ENCODE results near the gene CUL5. TPM values are rescaled to one million over a fixed set of nuclear protein-coding genes. Genes with fewer than 3 reads are reported as not detected.

The CUL5 gene
- total RNA-seq, 1 donor from 2014 or later = 42.0 TPM

DNA sequence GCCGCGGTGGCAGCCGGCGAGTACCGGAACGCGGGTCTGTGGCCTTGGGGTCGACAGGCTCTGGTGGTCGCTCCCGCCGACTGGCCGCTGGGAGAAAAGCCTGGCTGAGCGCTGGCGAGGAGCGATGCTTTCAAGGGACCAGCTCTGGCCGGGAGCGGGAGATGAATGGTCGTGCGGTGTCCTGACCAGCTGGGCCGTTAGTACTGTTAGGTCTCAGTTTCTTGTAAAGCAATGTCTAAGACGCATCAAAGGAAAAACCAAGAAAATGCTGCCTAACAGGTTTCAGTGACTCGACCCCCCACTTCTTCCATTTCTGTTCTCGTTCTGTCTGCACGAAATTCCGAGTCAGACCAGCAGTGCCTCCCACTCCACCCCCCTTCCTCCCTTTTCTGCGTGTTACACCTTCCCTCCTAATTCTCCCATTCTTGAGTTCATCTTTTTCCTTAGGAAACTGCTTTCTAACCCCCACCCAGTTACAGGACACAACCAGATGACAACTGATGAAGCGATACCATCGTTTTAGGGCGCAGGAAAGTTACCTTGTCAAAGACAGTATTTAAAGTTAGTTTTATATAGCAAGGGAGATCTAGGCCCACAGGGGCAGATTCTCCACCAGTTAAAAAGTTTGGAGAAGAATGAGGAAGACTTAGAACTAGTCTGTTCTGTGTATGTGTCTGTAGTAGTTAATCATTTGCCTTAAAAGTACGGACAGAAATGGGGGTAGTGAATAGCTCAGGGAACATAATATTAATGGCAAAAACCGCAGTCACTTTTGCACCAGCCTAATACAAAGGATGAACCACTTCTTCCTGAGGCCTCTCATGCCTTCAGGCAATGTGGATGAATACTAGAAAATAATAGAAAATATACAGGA, 1.0 kb downstream of the CUL5 start:
- H3K27ac Mint-ChIP-seq = peak overlapping the region; percentile 96
- TF ChIP-seq, protein P1, sequence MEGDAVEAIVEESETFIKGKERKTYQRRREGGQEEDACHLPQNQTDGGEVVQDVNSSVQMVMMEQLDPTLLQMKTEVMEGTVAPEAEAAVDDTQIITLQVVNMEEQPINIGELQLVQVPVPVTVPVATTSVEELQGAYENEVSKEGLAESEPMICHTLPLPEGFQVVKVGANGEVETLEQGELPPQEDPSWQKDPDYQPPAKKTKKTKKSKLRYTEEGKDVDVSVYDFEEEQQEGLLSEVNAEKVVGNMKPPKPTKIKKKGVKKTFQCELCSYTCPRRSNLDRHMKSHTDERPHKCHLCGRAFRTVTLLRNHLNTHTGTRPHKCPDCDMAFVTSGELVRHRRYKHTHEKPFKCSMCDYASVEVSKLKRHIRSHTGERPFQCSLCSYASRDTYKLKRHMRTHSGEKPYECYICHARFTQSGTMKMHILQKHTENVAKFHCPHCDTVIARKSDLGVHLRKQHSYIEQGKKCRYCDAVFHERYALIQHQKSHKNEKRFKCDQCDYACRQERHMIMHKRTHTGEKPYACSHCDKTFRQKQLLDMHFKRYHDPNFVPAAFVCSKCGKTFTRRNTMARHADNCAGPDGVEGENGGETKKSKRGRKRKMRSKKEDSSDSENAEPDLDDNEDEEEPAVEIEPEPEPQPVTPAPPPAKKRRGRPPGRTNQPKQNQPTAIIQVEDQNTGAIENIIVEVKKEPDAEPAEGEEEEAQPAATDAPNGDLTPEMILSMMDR (IDR thresholded peaks at IDR 0.05) = no peak
- peaks cover 17% of the 10 kb centered on the region for H3K36me3 Mint-ChIP-seq (ENCODE audit: low read depth)
- ATAC-seq (ENCODE audit: low read depth) (peak; percentile 8), DNase-seq (no peak)
- peaks cover 10% of the 10 kb centered on the region for H3K4me1 Mint-ChIP-seq
- CTCF ChIA-PET = interaction anchor here (0.8 to 1.5 kb wide), 5 partner anchors 11 to 228 kb away, joined by 3 to 8 read pairs (median 3); no protein-coding TSS in a partner anchor
- H3K9me3 Mint-ChIP-seq = no peaks in the 10 kb centered on the region
- intact Hi-C loops (cut with micrococcal nuclease) = loop anchor here (1.0 to 5.0 kb wide), 7 partner anchors 81 to 653 kb away; partner anchors contain the start of genes ACAT1, ATM, C11orf65 and NPAT
- no peaks in the 10 kb centered on the region for H3K27me3 Mint-ChIP-seq
- POLR2A ChIA-PET = interaction anchor here (0.6 to 1.9 kb wide), 10 partner anchors 10 to 442 kb away, joined by 3 to 9 read pairs (median 5); partner anchors contain the start of genes ATM, NPAT and RAB39A
- H3K4me3 Mint-ChIP-seq = peak overlapping the region; percentile 99

DNA sequence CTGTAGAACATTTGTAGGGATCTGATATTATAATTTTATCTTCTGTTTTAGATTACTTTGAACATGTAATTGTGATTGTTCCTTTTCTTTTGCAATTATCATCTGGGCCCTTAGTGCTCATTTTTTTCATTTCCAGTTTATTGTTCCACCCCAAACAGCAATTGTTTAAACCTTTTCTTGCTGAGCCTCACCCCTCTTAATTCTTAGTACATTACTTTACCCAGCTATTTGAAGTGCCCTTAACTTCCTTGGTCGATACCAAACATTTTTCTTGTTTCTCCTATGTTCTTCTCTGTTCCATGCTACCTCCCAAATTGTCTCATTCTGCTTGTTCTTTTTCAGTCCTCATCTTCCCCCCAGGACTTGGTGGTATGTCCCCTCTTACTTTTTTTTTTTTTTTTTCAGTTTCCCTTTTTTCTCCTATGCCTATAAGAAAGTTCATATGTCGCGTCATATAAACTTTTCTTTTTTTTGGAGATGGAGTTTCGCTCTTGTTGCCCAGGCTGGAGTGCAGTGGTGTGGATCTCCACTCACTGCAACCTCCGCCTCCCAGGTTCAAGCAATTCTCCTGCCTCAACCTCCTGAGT, 3.5 kb downstream of the CUL5 start:
- ChIA-PET POLR2A (no interaction called here), CTCF (no interaction called here)
- intact Hi-C loops (cut with micrococcal nuclease) = no loop called here

DNA sequence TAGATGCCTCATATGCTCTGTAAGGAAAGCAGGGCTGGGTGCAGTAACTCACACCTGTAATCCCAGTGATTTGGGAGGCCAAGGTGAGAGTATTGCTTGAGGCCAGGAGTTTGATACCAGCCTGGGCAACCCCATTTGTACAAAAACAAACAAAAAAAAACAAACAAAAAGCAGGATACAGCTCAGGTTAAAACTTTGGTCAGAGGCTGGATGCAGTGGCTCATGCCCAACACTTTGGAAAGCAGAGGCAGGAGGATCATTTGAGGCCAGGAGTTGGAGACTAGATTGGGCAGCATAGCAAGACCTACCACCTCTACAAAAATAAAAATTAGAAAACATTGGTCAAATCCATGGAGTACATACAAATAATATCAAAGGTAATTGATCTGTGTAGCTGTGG, 7.9 kb downstream of the CUL5 start:
- TF ChIP-seq, protein P1 (IDR thresholded peaks at IDR 0.05) = no peak
- no peak overlapping the region for H3K4me3 Mint-ChIP-seq

More for the DNA sequence above, 3.5 kb downstream of the CUL5 start:
- no peak overlapping the region for H3K27ac Mint-ChIP-seq
- H3K27me3 Mint-ChIP-seq = no peaks in the 10 kb centered on the region
- ATAC-seq (ENCODE audit: low read depth) = no peak
- H3K36me3 Mint-ChIP-seq (ENCODE audit: low read depth) = peaks cover 34% of the 10 kb centered on the region
- DNase-seq = no peak
- H3K4me3 Mint-ChIP-seq = no peak overlapping the region
- TF ChIP-seq, protein P1 (IDR thresholded peaks at IDR 0.05) = no peak
- no peaks in the 10 kb centered on the region for H3K9me3 Mint-ChIP-seq
- peaks cover 24% of the 10 kb centered on the region for H3K4me1 Mint-ChIP-seq

DNA sequence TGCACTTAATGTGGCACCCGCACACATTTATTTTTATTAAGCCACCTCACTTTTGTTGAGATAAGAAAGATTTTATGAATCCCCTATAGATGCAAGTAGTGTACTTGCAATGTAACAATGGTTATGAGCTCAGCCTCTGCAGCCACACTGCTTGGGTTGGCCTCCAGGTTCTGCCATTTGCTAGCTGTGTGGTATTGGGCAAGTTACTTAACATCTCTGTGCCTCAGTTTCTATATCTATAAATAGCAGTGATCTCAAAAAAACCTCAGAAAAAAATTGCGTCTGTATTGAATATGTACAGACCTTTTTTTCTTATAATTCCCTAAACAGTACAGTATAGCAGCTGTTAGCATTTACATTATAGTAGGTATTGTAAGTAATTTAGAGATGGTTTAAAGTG, 10.0 kb downstream of the CUL5 start:
- intact Hi-C loops (cut with micrococcal nuclease) = no loop called here
- Mint-ChIP-seq H3K9me3 (no peaks in the 10 kb centered on the region), H3K36me3 (ENCODE audit: low read depth) (peaks cover 32% of the 10 kb centered on the region), H3K27me3 (no peaks in the 10 kb centered on the region), H3K27ac (no peak overlapping the region), H3K4me3 (no peak overlapping the region), H3K4me1 (peaks cover 28% of the 10 kb centered on the region)
- ATAC-seq (ENCODE audit: low read depth) (no peak), DNase-seq (no peak)
- POLR2A ChIA-PET = no interaction called here
- TF ChIP-seq, protein P1 (IDR thresholded peaks at IDR 0.05) = no peak
- CTCF ChIA-PET = no interaction called here

More for the DNA sequence above, 7.9 kb downstream of the CUL5 start:
- DNase-seq (no peak), ATAC-seq (ENCODE audit: low read depth) (no peak)
- CTCF ChIA-PET = no interaction called here
- no peaks in the 10 kb centered on the region for H3K9me3 Mint-ChIP-seq
- intact Hi-C loops (cut with micrococcal nuclease) = no loop called here
- peaks cover 23% of the 10 kb centered on the region for H3K4me1 Mint-ChIP-seq
- no peak overlapping the region for H3K27ac Mint-ChIP-seq
- no peaks in the 10 kb centered on the region for H3K27me3 Mint-ChIP-seq
- POLR2A ChIA-PET = no interaction called here
- peaks cover 28% of the 10 kb centered on the region for H3K36me3 Mint-ChIP-seq (ENCODE audit: low read depth)

Measured in activated B cell treated with CpG ODN at 0.5 μM for 24 hours (primary cell).